Ramos (cell line): Measurements from ENCODE around the gene CRYGC.
"Not testable (repeated sequence)": the region's sequence is repeated elsewhere in the genome, so short reads cannot be mapped to it uniquely, and the experiment has no call there.

ENCODE experiments used
- in situ Hi-C: fragments of 300-500 bp; cut with MboI; formaldehyde crosslinking; loops from one replicate; pipeline ENCODE4 v1.14.3; 2022; ENCODE audit warnings: low sequenced_read_pairs; ENCODE audit not compliant: unreplicated experiment

The CRYGC gene

GRCh38 chr2:208139447-208139846 is 9.8 kb upstream of the CRYGC start:
- in situ Hi-C loops, result no loop called here

GRCh38 chr2:208138334-208138733 is 8.7 kb upstream of the CRYGC start:
- in situ Hi-C loops, result not testable (repeated sequence)

GRCh38 chr2:208136716-208137094 is 7.1 kb upstream of the CRYGC start:
- in situ Hi-C loops, result no loop called here

- in situ Hi-C loops, result no loop called here
Observed at GRCh38 chr2:208135794-208136715, 6.4 kb upstream of the CRYGC start.

DNA sequence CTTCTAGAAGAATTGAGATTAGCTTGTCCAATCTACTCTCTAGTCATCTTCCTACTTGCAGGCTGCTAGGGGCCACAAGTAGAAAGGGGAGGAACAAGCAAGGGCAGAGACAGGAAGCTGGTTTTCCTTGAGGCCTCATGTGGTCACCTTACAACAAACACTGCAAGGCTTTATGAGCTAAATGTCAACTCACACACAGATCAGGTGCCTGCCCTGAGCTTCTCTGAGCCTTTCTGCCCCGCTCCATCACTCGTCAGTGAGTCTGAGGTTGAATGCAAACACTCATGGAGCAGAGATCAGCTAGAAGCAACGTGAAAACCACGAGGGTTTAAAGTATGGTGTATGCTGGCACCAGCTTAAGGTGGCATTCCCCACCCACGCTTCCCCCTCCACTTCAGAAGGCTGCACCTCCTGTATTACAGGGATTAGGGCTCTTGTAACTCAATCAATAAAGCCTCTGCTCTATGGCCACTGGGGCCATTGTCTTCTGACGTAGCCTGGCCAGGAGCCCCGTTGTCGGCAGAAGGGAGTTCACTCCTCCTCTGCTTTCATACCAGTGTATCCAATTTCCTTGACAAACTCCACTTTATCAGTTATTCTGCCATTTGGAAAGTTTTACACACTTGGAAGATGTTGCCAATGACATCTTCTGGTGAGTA is 5.4 kb upstream of the CRYGC start:
- in situ Hi-C loops, result no loop called here

GRCh38 chr2:208130712-208131110 is 1.1 kb upstream of the CRYGC start:
- in situ Hi-C loops, result no loop called here

DNA sequence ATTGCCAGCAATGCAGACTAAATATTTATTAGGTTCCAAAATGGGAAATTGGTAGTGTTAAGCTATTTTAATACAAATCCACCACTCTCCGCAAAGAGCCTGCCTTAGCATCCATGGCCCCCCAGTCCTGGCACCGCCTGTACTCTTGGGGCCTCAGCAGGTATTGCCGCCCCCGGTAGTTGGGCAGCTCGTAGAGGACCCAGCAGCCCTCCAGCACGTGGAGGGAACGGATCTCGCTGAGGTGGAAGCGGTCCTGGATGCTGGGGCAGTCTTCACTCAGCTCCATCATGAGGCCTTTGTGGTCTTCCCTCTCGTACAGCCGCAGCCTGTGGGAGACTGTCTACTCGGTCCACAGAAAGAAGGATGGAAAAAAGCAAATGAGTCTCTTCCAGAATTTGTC is 1.5 kb downstream of the CRYGC start:
- in situ Hi-C loops, result no loop called here

- in situ Hi-C loops, result no loop called here
Observed at GRCh38 chr2:208127090-208127489, 2.5 kb downstream of the CRYGC start.

DNA sequence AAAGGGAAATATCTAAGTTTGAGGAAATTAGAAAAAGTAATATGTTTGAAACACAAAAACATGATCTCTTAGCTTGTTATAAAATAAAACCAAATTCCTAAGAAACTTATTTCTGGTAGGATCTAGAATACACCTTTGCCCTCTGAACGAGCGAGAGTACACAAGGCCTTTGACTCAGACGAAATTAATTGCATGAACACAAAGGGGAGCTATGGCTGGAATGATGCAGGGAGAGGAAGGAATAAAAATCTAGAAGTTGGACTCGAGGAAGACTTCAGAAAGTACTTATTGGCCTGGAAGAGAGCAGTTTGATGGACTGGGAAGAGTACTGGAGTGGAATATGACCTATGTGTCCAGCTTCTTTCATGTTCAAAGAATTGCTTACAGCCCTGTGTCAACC is 4.4 kb downstream of the CRYGC start:
- in situ Hi-C loops, result no loop called here

DNA sequence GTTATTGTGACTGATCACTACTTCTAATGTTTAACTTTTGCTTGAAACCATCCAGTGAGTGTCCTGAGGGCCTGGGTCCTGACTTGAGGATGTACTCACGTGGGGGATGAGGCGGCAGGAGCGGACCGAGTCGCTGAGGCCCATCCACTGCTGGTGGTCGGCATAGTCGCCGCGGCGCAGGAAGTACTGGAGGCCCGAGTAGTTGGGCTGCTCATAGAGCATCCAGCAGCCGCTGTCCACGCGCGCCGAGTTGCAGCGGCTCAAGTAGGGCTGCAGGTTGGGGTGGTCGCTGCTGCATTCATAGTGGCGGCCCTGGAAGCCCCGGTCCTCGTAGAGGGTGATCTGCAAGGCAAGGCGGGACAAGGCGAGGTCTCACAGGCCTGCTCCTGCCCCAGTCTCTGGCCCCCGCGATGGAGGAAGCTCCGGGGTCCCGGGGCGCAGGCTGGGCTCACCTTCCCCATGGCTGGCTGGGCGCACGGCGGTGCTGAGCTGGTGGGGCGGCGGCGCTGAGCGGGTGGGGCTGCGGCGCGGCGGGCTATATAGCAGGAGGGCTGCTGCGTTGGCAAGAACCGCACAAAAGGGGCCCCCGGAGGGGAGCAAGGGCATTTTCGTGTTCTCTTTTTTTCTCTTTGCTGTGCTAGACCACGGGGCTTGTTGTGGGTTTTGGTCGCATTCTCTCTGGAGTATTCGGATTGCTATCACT is 5.5 kb downstream of the CRYGC start, which contains the start of gene CRYGD:
Gene CRYGD (minus strand): TSS at position 512 of the 703 bp plus-strand sequence. CDS start 51 bp downstream, at position 461.
- in situ Hi-C loops, result not testable (repeated sequence)

- in situ Hi-C loops, result no loop called here
Observed at GRCh38 chr2:208122248-208122647, 7.4 kb downstream of the CRYGC start.

GRCh38 chr2:208118918-208119317 is 10.7 kb downstream of the CRYGC start:
- in situ Hi-C loops, result no loop called here

GRCh38 chr2:208117390-208117789 is 12.2 kb downstream of the CRYGC start:
- in situ Hi-C loops, result not testable (repeated sequence)

GRCh38 chr2:208112969-208113368 is 16.7 kb downstream of the CRYGC start:
- in situ Hi-C loops, result no loop called here

DNA sequence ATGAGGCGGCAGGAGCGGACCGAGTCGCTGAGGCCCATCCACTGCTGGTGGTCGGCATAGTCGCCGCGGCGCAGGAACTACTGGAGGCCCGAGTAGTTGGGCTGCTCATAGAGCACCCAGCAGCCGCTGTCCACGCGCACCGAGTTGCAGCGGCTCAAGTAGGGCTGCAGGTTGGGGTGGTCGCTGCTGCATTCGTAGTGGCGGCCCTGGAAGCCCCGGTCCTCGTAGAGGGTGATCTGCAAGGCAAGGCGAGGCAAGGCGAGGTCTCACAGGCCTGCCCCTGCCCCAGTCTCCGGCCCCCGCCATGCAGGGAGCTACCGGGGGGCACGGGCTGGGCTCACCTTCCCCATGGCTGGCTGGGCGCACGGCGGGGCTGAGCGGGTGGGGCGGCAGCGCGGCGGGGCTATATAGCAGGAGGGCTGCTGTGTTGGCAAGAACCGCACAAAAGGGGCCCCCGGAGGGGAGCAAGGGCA is 17.3 kb downstream of the CRYGC start:
- in situ Hi-C loops, result not testable (repeated sequence)

- in situ Hi-C loops, result no loop called here
Observed at GRCh38 chr2:208103616-208104015, 26.0 kb downstream of the CRYGC start.

DNA sequence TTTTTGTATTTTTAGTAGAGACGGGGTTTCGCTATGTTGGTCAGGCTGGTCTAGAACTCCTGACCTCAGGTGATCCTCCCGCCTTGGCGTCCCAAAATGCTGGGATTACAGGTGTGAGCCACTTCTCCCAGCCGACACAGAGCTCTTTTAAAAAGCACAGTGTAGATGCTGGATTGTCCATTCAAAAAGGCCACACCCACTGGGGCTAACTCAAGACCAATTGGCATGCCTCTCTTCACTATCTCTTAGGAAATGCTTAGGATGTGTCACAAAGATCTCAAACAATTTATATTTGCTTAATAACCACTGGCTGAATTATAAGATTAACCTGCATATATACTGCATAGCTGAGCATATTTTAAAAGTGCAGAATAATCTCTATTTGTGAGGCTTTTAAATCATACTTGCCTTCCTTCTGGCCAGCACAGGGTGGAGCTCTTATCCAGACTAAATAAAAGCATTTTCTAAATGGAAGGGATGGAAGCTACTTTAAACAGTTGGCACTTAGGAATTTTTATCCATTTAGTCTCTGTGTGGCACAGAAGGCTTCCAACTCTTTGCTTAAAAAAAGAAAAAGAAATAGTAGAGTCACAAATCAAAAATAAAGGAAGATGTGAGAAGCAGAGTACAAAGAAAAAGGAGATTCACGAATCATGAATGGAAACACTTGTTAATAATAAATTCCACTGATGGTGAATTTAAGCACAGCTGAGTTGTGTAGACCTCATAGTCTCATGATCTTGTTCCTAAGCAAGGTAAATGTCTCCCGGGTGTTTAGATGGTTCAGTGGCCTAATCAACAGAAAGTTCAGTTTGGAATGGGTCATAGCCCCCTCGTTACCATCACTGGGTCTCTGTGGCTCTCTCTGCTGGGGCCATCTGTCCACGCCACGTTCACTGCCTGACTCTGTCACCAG is 27.7 kb downstream of the CRYGC start:
- in situ Hi-C loops, result no loop called here

GRCh38 chr2:208099682-208100470 is 29.8 kb downstream of the CRYGC start:
- in situ Hi-C loops, result no loop called here

DNA sequence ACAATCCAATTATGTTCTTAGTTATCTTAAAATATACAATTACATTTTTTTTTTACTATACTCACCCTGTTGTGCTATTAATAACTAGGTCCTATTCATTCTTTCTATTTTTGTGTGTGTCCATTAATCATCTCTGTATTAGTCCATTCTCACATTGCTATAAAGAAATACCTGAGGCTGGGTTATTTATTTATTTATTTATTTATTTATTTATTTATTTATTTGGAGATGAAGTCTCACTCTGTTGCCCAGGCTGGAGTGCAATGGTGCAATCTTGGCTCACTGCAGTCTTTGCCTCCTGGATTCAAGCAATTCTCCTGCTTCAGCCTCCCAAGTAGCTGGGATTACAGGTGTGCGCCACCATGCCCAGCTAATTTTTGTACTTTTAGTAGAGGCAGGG is 30.9 kb downstream of the CRYGC start:
- in situ Hi-C loops, result not testable (repeated sequence)
